ENCODE data around the gene OR14K1.
"Not testable (repeated sequence)": the region's sequence is repeated elsewhere in the genome, so short reads cannot be mapped to it uniquely, and the experiment has no call there.

The OR14K1 gene

GRCh38 chr1:247738315-247738714 lies at the start of gene OR14K1:
OR14K1 (plus strand) TSS chr1:247738615; CDS start chr1:247738615, 0 bp downstream.
- no peak for DNase-seq

- no peak for DNase-seq
These were observed 37.1 kb upstream of the OR14K1 start for GRCh38 chr1:247701338-247701737.

- not testable (repeated sequence) for DNase-seq
These were observed 27.7 kb upstream of the OR14K1 start for GRCh38 chr1:247710681-247711080.

- DNase-seq: no peak
These were observed 24.7 kb upstream of the OR14K1 start for GRCh38 chr1:247713753-247714152.

GRCh38 chr1:247716546-247716945 lies 21.9 kb upstream of the OR14K1 start, which contains the start of gene OR6F1:
OR6F1 (minus strand) TSS chr1:247716646; CDS start chr1:247712755, 3,891 bp downstream.
- DNase-seq: no peak

- DNase-seq: no peak
These were observed 17.2 kb upstream of the OR14K1 start for GRCh38 chr1:247721222-247721621.

GRCh38 chr1:247740721-247741120 lies 2.3 kb downstream of the OR14K1 start:
- DNase-seq: no peak

GRCh38 chr1:247741756-247742155 lies 3.3 kb downstream of the OR14K1 start:
- no peak for DNase-seq

GRCh38 chr1:247742215-247742760 lies 3.9 kb downstream of the OR14K1 start:
- not testable (repeated sequence) for DNase-seq

GRCh38 chr1:247746391-247746935 lies 8.0 kb downstream of the OR14K1 start:
- no peak for DNase-seq

- no peak for DNase-seq
These were observed 9.2 kb downstream of the OR14K1 start for GRCh38 chr1:247747616-247748015.

GRCh38 chr1:247748041-247748440 lies 9.6 kb downstream of the OR14K1 start, which contains the start of gene OR14A2:
OR14A2 (minus strand) TSS chr1:247748141.
- no peak for DNase-seq

- no peak for DNase-seq
These were observed 11.5 kb downstream of the OR14K1 start for GRCh38 chr1:247749870-247750269.

GRCh38 chr1:247754311-247754710 lies 15.9 kb downstream of the OR14K1 start:
- not testable (repeated sequence) for DNase-seq

GRCh38 chr1:247760456-247760855 lies 22.0 kb downstream of the OR14K1 start, which contains the start of gene OR1C1:
OR1C1 (minus strand) TSS chr1:247760556; CDS start chr1:247758406, 2,150 bp downstream.
- no peak for DNase-seq

GRCh38 chr1:247769603-247770002 lies 31.2 kb downstream of the OR14K1 start:
- no peak for DNase-seq
